HCT116 (cell line): ENCODE results near the gene SMIM35. TPM values are rescaled to one million over a fixed set of nuclear protein-coding genes. Genes with fewer than 3 reads are reported as not detected.

Experiments used
- ATAC-seq: fragments of 200-7000 bp; cut with Tn5 transposase; 2 replicates; pipeline ENCODE4 v1.9.1; 2020; ENCODE audit warnings: mild to moderate bottlenecking, moderate library complexity
- BruUV-seq: library from RNA; stranded (reverse); fragments of 400-500 nt; replicated peaks from 2 replicates; lab custom pipeline; 2021; lab: Mats Ljungman, UMichigan
- CTCF ChIA-PET: fragments of 300-600 bp; sonication (Branson Sonifier 250); formaldehyde crosslinking; loops from one replicate; lab custom pipeline; 2021; ENCODE audit warnings: antibody characterized with exemption; lab: Charles Lee
- POLR2A ChIA-PET: fragments of 300-600, 350-600 bp; sonication (Branson Sonifier 250); formaldehyde crosslinking; loops from one replicate; lab custom pipeline; 2021; ENCODE audit warnings: antibody characterized with exemption; lab: Charles Lee
- RAD21 ChIA-PET, 2 experiments: fragments of 300-600 bp; sonication (Branson Sonifier 250); formaldehyde crosslinking; loops; one replicate each; lab custom pipeline; 2023; ENCODE audit warnings: low total read pairs in 2 of 2; ENCODE audit not compliant: uncharacterized antibody in 2 of 2, unreplicated experiment in 2 of 2, low non-redundant PET in 1 of 2; lab: Charles Lee
- DNase-seq: peaks from one replicate; pipeline ENCODE4 v3.0.0-alpha.2; 2010; ENCODE audit warnings: low read depth, low spot score
- H2AFZ ChIP-seq: fragments of 200-600 bp; shearing (Covaris generic), sonication (generic); 2 replicates; pipeline ENCODE4 v1.6.1; 2017; ENCODE audit warnings: low read depth, mixed run types, mixed read lengths, antibody characterized with exemption, low read length; ENCODE audit not compliant: poor library complexity, severe bottlenecking
- H3K27ac ChIP-seq: 2 replicates; pipeline ENCODE4 v1.5.1; 2012; ENCODE audit warnings: low read depth, low read length
- H3K27me3 ChIP-seq: fragments of 200-600 bp; sonication (generic); 2 replicates; pipeline ENCODE4 v1.6.1; 2016; ENCODE audit warnings: mixed run types, low read length, mixed read lengths; ENCODE audit not compliant: insufficient read depth
- H3K36me3 ChIP-seq, 2 experiments: fragments of 200-500 bp in 1 of 2; fragments of 200-600 bp in 1 of 2; sonication (Bioruptor generic) in 1 of 2; sonication (generic) in 1 of 2; 2 replicates each; pipeline versions ENCODE4 v1.5.1 to v1.6.1; 2014 to 2016; ENCODE audit warnings: low read length in 2 of 2, inconsistent platforms in 1 of 2, mixed read lengths in 1 of 2, mixed run types in 1 of 2; ENCODE audit not compliant: insufficient read depth in 2 of 2, control insufficient read depth in 1 of 2
- H3K4me1 ChIP-seq, 2 experiments: fragments of 200-600 bp in 1 of 2; sonication (generic) in 1 of 2; 2 replicates each; pipeline versions ENCODE4 v1.5.1 to v1.6.1; 2012 to 2017; ENCODE audit warnings: low read length in 2 of 2, inconsistent platforms in 1 of 2, mild to moderate bottlenecking in 1 of 2, mixed read lengths in 1 of 2, mixed run types in 1 of 2, moderate library complexity in 1 of 2; ENCODE audit not compliant: insufficient read depth in 2 of 2, control insufficient read depth in 1 of 2
- H3K4me2 ChIP-seq: fragments of 200-600 bp; sonication (generic); 2 replicates; pipeline ENCODE4 v1.6.1; 2017; ENCODE audit warnings: mixed run types, low read length, mixed read lengths
- H3K4me3 ChIP-seq, 2 experiments: fragments of 200-600 bp in 1 of 2; sonication (generic) in 1 of 2; replicated peaks in 1 of 2; 2 replicates each; pipeline ENCODE4 v1.5.1; 2011 to 2016; ENCODE audit warnings: low read length in 2 of 2, control low read depth in 1 of 2, low read depth in 1 of 2, mild to moderate bottlenecking in 1 of 2, mixed read lengths in 1 of 2, mixed run types in 1 of 2
- H3K79me2 ChIP-seq: fragments of 200-600 bp; sonication (generic); 2 replicates; pipeline ENCODE4 v1.6.1; 2017; ENCODE audit warnings: mild to moderate bottlenecking, mixed run types, low read length, moderate library complexity, mixed read lengths; ENCODE audit not compliant: insufficient read depth
- H3K9ac ChIP-seq: fragments of 200-600 bp; sonication (generic); 2 replicates; pipeline ENCODE4 v1.6.1; 2016; ENCODE audit warnings: low read length, mixed read lengths
- H3K9me2 ChIP-seq: fragments of 200-600 bp; sonication (generic), shearing (Covaris generic); 2 replicates; pipeline ENCODE4 v1.6.1; 2017; ENCODE audit warnings: mixed run types, mild to moderate bottlenecking, moderate library complexity; ENCODE audit not compliant: insufficient read depth
- H3K9me3 ChIP-seq, 2 experiments: fragments of 200-500 bp in 1 of 2; fragments of 200-600 bp in 1 of 2; sonication (Bioruptor generic) in 1 of 2; sonication (generic) in 1 of 2; 2 replicates each; pipeline ENCODE4 v1.6.1; 2014 to 2017; ENCODE audit warnings: low read length in 2 of 2, mixed read lengths in 2 of 2, inconsistent platforms in 1 of 2, low read depth in 1 of 2, mild to moderate bottlenecking in 1 of 2, mixed run types in 1 of 2, moderate library complexity in 1 of 2; ENCODE audit not compliant: control insufficient read depth in 1 of 2, insufficient read depth in 1 of 2
- H4K20me1 ChIP-seq: fragments of 200-600 bp; sonication (generic), shearing (Covaris generic); 2 replicates; pipeline ENCODE4 v1.6.1; 2017; ENCODE audit warnings: mixed run types, mild to moderate bottlenecking, moderate library complexity; ENCODE audit not compliant: insufficient read depth
- ATF3 ChIP-seq: IDR thresholded peaks from 2 replicates; pipeline ENCODE4 v1.6.1; 2012
- CBX3 ChIP-seq: IDR thresholded peaks from 2 replicates; pipeline ENCODE4 v1.6.1; 2012; ENCODE audit warnings: low read depth
- CEBPB ChIP-seq: IDR thresholded peaks from 2 replicates; pipeline ENCODE4 v1.6.1; 2012; ENCODE audit warnings: low read depth
- ELF1 ChIP-seq: IDR thresholded peaks from 2 replicates; pipeline ENCODE4 v1.6.1; 2012; ENCODE audit warnings: low read depth, borderline replicate concordance
- EZH2 ChIP-seq: fragments of 200-600 bp; sonication (generic); IDR thresholded peaks from 2 replicates; pipeline ENCODE4 v1.6.1; 2017; ENCODE audit warnings: antibody characterized with exemption, mixed run types
- FOSL1 ChIP-seq: IDR thresholded peaks from 2 replicates; pipeline ENCODE4 v1.6.1; 2012; ENCODE audit warnings: low read depth
- JUND ChIP-seq: IDR thresholded peaks from 2 replicates; pipeline ENCODE4 v1.6.1; 2012
- MAX ChIP-seq: IDR thresholded peaks from 2 replicates; pipeline ENCODE4 v1.6.1; 2012
- POLR2A ChIP-seq: IDR thresholded peaks from 2 replicates; pipeline ENCODE4 v1.7.0; 2011; ENCODE audit warnings: borderline replicate concordance; ENCODE audit not compliant: insufficient read depth, insufficient read length; ENCODE audit errors: extremely low read depth
- POLR2AphosphoS5 ChIP-seq: IDR thresholded peaks from 2 replicates; pipeline ENCODE4 v1.6.1; 2011; ENCODE audit warnings: mild to moderate bottlenecking, low read depth, low read length, moderate library complexity
- REST ChIP-seq: IDR thresholded peaks from 2 replicates; pipeline ENCODE4 v1.6.1; 2012; ENCODE audit warnings: low read depth
- SIN3A ChIP-seq: IDR thresholded peaks from 2 replicates; pipeline ENCODE4 v1.6.1; 2012; ENCODE audit warnings: low read depth
- SP1 ChIP-seq: IDR thresholded peaks from 2 replicates; pipeline ENCODE4 v1.6.1; 2012; ENCODE audit warnings: low read depth
- SRF ChIP-seq: IDR thresholded peaks from 2 replicates; pipeline ENCODE4 v1.6.1; 2012; ENCODE audit warnings: low read depth
- TCF7L2 ChIP-seq: IDR thresholded peaks from 2 replicates; pipeline ENCODE4 v1.7.0; 2011; ENCODE audit warnings: borderline replicate concordance, inconsistent platforms; ENCODE audit not compliant: insufficient read depth, insufficient read length; ENCODE audit errors: extremely low read depth
- YY1 ChIP-seq: IDR thresholded peaks from 2 replicates; pipeline ENCODE4 v1.6.1; 2011; ENCODE audit warnings: low read length, low read depth, moderate library complexity, mild to moderate bottlenecking; ENCODE audit not compliant: insufficient replicate concordance; ENCODE audit errors: extremely low read depth
- ZFX ChIP-seq: fragments of 450-650 bp; IDR thresholded peaks from 2 replicates; pipeline ENCODE4 v1.6.1; 2017
- ZNF274 ChIP-seq: fragments of 200-500 bp; sonication (Bioruptor generic); IDR thresholded peaks from 2 replicates; pipeline ENCODE4 v1.6.1; 2014; ENCODE audit warnings: mild to moderate bottlenecking, low read depth, low read length, inconsistent platforms
- intact Hi-C: fragments of 100-400 bp; cut with micrococcal nuclease; formaldehyde crosslinking; loops from 2 replicates; pipeline ENCODE4 v1.10.0; 2022
- total RNA-seq: library from RNA; stranded (reverse); gene quantifications from one replicate; pipeline ENCODE4 v1.2.1, GENCODE V29; 2021; ENCODE audit not compliant: unreplicated experiment

Gene SMIM35
- total RNA-seq, 1 experiment from 2014 or later, result not detected

- Histone ChIP-seq H4K20me1 (no peaks in the 10 kb centered on the region), H3K79me2 (no peaks in the 10 kb centered on the region), H2AFZ (no peak overlapping the region), H3K27ac (no peak overlapping the region), H3K4me1 (no peaks in the 10 kb centered on the region), H3K4me3 (no peak overlapping the region), H3K4me2 (no peak overlapping the region), H3K27me3 (0 out of 2 replicates have a peak, but pooled peaks cover 5% of the 10 kb centered on the region), H3K9me2 (no peaks in the 10 kb centered on the region), H3K9me3 (no peaks in the 10 kb centered on the region), H3K36me3 (no peaks in the 10 kb centered on the region), H3K9ac (no peak overlapping the region)
- CTCF ChIA-PET, result no interaction called here
- RAD21 ChIA-PET, result no interaction called here
- intact Hi-C loops, result no loop called here
- POLR2A ChIA-PET, result no interaction called here
- DNase-seq, result no peak
- no peak for TF ChIP-seq SRF
- TF ChIP-seq JUND, result no peak
- TF ChIP-seq ATF3, result no peak
- no peak for TF ChIP-seq CBX3
- no peak for TF ChIP-seq ELF1
- no peak for TF ChIP-seq FOSL1
- no peak for TF ChIP-seq EZH2
- TF ChIP-seq ZNF274, result no peak
- no TSS peak for BruUV-seq
- ATAC-seq, result no peak
Observed at GRCh38 chr11:117979481-117980211, 107.1 kb downstream of the SMIM35 start.

- H3K27me3 ChIP-seq, result 0 out of 2 replicates have a peak, but pooled peaks cover 5% of the 10 kb centered on the region
- TF ChIP-seq SP1 (no peak), SIN3A (no peak), TCF7L2 (no peak), POLR2A (no peak), ATF3 (no peak), SRF (no peak), ZNF274 (no peak), JUND (no peak), EZH2 (no peak), ZFX (no peak), YY1 (no peak), CEBPB (no peak), POLR2AphosphoS5 (no peak), REST (no peak), MAX (no peak), ELF1 (no peak)
Observed at GRCh38 chr11:117978991-117979390, 107.8 kb downstream of the SMIM35 start.

More at GRCh38 chr11:117978991-117979390, 107.8 kb downstream of the SMIM35 start:
- ChIA-PET RAD21 (no interaction called here), CTCF (no interaction called here), POLR2A (no interaction called here)
- intact Hi-C loops, result no loop called here
- H2AFZ ChIP-seq, result no peak overlapping the region
- H4K20me1 ChIP-seq, result no peaks in the 10 kb centered on the region
- no peak for DNase-seq
- BruUV-seq, result no TSS peak
- H3K9me2 ChIP-seq, result no peaks in the 10 kb centered on the region
- H3K36me3 ChIP-seq, result no peaks in the 10 kb centered on the region
- no peak for ATAC-seq
- H3K27ac ChIP-seq, result no peak overlapping the region
- H3K4me2 ChIP-seq, result no peak overlapping the region
- H3K4me3 ChIP-seq, result no peak overlapping the region
- no peaks in the 10 kb centered on the region for H3K4me1 ChIP-seq
- H3K9ac ChIP-seq, result no peak overlapping the region
- no peaks in the 10 kb centered on the region for H3K79me2 ChIP-seq
- H3K9me3 ChIP-seq, result no peaks in the 10 kb centered on the region
